Ascending aorta (tissue), 2 donors: ENCODE measurements around the gene AFAP1L2. TPM values are rescaled to one million over a fixed set of nuclear protein-coding genes. Genes with fewer than 3 reads are reported as not detected.

Experiments used
- DNase-seq, 2 donors: peaks; one replicate each; pipeline ENCODE4 v3.0.0-alpha.2; 2019; ENCODE audit warnings: low spot score in 2 of 2
- H3K27ac ChIP-seq, 2 donors: fragments of 200-600 bp; sonication (generic); one replicate each; pipeline ENCODE4 v1.5.1; 2016 to 2017; ENCODE audit warnings: mild to moderate bottlenecking in 1 of 2
- H3K27me3 ChIP-seq: fragments of 200-600 bp; sonication (generic); one replicate; pipeline ENCODE4 v1.5.1; 2017
- H3K36me3 ChIP-seq, 2 donors: fragments of 200-600 bp; sonication (generic); one replicate each; pipeline ENCODE4 v1.5.1; 2016
- H3K4me1 ChIP-seq, 2 donors: fragments of 200-600 bp; sonication (generic); one replicate each; pipeline ENCODE4 v1.5.1; 2016 to 2017; ENCODE audit warnings: mild to moderate bottlenecking in 1 of 2
- H3K4me3 ChIP-seq, 2 donors: fragments of 200-600 bp; sonication (generic); one replicate each; pipeline ENCODE4 v1.5.1; 2016 to 2017; ENCODE audit warnings: mild to moderate bottlenecking in 1 of 2
- H3K9me3 ChIP-seq, 2 donors: fragments of 200-600 bp; sonication (generic); one replicate each; pipeline ENCODE4 v1.5.1; 2016
- CTCF ChIP-seq, 3 experiments: fragments of 200-600 bp in 2 of 3; fragments of 450-650 bp in 1 of 3; sonication (generic) in 2 of 3; IDR thresholded peaks; one replicate each; pipeline ENCODE4 v1.5.1; 2016 to 2019; ENCODE audit warnings: antibody characterized with exemption in 3 of 3, mild to moderate bottlenecking in 1 of 3, moderate library complexity in 1 of 3
- intact Hi-C: fragments of 100-400 bp; cut with DNase I; formaldehyde crosslinking; loops from one replicate; pipeline ENCODE4 v1.15.1; 2023
- total RNA-seq: library from RNA; depleted of rRNA; stranded (reverse); fragments of >200 nt; gene quantifications from one replicate; pipeline ENCODE4 v1.1.0, GENCODE V29; 2016

AFAP1L2 gene
- total RNA-seq, 1 donor from 2014 or later, result 30.4 TPM

- Histone ChIP-seq H3K27me3 (no peaks in the 10 kb centered on the region), H3K36me3 (no peaks in the 10 kb centered on the region), H3K27ac (no peak overlapping the region), H3K4me1 (no peaks in the 10 kb centered on the region), H3K9me3 (no peaks in the 10 kb centered on the region), H3K4me3 (no peak overlapping the region)
- intact Hi-C loops, result no loop called here
- TF ChIP-seq CTCF (IDR thresholded peaks at IDR 0.05), result no peak
- DNase-seq, result no peak
Measured at GRCh38 chr10:114364726-114365125, 39.6 kb downstream of the AFAP1L2 start.

DNA sequence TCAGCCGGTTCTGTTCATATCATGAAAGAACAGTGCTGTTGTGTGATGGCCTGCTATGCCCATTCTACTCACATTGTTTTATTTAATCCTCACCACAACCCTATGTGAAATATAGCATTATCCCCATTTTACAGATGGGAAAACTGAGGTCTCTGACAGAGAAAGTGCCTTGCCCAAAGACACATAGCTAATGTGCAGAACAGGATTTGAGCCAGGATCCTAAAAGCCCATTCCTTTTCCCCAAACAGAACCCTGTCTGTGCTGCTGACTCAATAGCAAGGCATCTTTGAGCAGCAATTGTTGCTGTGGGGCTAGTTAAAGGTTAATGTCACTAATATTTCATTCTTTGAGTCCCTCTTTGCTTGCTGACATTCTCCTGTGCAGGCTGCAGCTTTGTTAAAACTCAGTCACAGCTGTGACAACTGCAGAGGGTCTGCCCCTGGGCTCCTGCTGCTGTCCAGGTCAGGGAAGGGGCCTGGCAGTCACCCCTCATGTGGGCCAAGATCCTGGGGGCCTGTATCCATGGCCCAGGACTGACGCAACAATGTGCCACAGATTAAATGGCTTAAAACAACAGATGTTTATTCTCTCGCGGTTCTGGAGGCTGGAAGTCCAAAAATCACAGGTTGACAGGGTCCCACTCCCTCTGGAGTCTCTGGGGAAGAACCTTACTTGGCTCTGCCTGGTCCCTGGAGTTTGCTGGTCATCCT, 40.4 kb downstream of the AFAP1L2 start:
- Histone ChIP-seq H3K27ac (no peak overlapping the region), H3K4me1 (no peaks in the 10 kb centered on the region), H3K36me3 (no peaks in the 10 kb centered on the region), H3K9me3 (no peaks in the 10 kb centered on the region), H3K4me3 (no peak overlapping the region), H3K27me3 (no peaks in the 10 kb centered on the region)
- DNase-seq, result no peak
- intact Hi-C loops, result no loop called here
- no peak for TF ChIP-seq CTCF (IDR thresholded peaks at IDR 0.05)

GRCh38 chr10:114362826-114363355, 41.4 kb downstream of the AFAP1L2 start:
- no peaks in the 10 kb centered on the region for H3K27me3 ChIP-seq
- H3K4me3 ChIP-seq, result no peak overlapping the region
- H3K36me3 ChIP-seq, result no peaks in the 10 kb centered on the region
- no peak for DNase-seq
- no peak overlapping the region for H3K27ac ChIP-seq
- intact Hi-C loops, result no loop called here
- no peaks in the 10 kb centered on the region for H3K9me3 ChIP-seq
- no peak for TF ChIP-seq CTCF (IDR thresholded peaks at IDR 0.05)
- H3K4me1 ChIP-seq, result no peaks in the 10 kb centered on the region

DNA sequence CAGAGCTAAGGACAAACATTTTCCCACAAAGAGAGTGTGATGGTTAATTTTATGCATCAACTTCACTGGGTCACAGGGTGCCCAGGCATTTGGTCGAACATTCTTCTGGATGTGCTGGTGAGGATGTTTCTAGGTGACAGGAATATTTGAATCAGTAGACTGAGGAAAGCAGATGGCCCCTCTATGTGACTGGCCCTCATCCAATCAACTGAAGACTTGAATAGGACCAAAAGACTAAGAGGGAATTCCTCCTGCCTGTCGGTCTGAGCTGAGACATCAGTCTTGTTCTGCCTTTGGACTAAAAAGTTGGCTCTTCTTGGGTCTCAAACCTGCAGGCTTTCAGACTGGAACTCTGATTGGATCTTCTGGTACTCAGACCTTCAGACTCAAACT, 44.4 kb downstream of the AFAP1L2 start:
- intact Hi-C loops, result no loop called here
- Histone ChIP-seq H3K9me3 (no peaks in the 10 kb centered on the region), H3K27me3 (no peaks in the 10 kb centered on the region), H3K36me3 (no peaks in the 10 kb centered on the region), H3K4me1 (peaks cover 0 to 13% of the 10 kb centered on the region in 2 donors), H3K27ac (no peak overlapping the region), H3K4me3 (no peak overlapping the region)
- TF ChIP-seq CTCF (IDR thresholded peaks at IDR 0.05), result no peak
- DNase-seq, result no peak

DNA sequence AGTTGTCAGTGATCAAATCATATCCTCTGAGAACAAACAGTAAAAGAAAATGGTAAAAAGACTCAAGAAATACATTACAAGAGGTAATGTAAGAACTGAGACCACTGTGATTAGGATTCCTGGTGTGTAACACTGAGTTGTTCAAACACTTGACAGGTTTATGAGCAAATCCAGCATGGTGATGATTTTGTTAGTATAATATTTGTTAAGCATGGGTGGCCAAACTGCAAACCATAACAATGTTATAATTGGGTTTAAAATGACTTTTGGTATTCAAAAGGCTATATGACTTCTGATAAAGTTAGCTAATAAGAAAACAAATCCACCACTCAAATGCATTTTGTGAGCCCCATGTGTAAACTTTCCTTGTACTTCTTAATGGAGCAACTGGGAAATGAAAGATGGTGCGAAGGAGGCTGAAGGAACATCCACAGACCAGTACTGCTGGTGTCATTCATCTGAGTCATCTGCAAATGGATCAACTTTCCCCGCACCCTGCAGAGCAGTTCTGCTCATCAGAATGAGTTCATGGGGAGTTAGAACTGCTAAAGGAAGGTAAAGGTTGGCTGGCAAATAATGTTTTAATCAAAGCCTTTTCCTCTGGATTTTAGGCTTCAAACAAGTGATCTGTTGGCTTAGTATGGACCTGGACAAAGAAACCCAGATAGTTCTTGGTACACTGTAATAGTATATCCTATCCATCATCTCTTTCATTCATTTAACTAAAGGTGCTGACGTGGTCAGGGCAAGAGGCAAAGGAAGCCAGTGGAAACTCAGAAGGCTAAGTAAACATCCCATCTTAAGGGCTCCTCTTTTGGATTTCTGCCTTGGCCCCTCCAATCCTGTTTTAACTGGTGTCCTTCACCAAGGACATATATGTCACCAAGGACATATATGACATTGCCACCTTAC, 45.0 kb downstream of the AFAP1L2 start:
- Histone ChIP-seq H3K36me3 (no peaks in the 10 kb centered on the region), H3K27ac (no peak overlapping the region), H3K4me1 (peaks cover 0 to 13% of the 10 kb centered on the region in 2 donors), H3K27me3 (no peaks in the 10 kb centered on the region), H3K9me3 (no peaks in the 10 kb centered on the region), H3K4me3 (no peak overlapping the region)
- intact Hi-C loops, result no loop called here
- no peak for DNase-seq
- no peak for TF ChIP-seq CTCF (IDR thresholded peaks at IDR 0.05)
